H9 (cell line): ENCODE results near the gene TMEM234. TPM values are rescaled to one million over a fixed set of nuclear protein-coding genes. Genes with fewer than 3 reads are reported as not detected.

ENCODE experiments used
- DNase-seq: peaks from one replicate; pipeline ENCODE4 v3.0.0-alpha.2; 2017
- H2AFZ ChIP-seq: one replicate; pipeline ENCODE4 v1.6.1; 2013; ENCODE audit warnings: mild to moderate bottlenecking, low read length, control low read depth, moderate library complexity
- H2AK5ac ChIP-seq: 2 replicates; pipeline ENCODE4 v1.6.1; 2013; ENCODE audit warnings: low read length, control low read depth, mixed read lengths; ENCODE audit not compliant: insufficient read length
- H2BK120ac ChIP-seq: one replicate; pipeline ENCODE4 v1.6.1; 2013; ENCODE audit warnings: low read depth, mild to moderate bottlenecking, low read length, control low read depth, inconsistent platforms; ENCODE audit not compliant: poor library complexity, severe bottlenecking
- H2BK12ac ChIP-seq: 2 replicates; pipeline ENCODE4 v1.6.1; 2013; ENCODE audit warnings: low read length, control low read depth, mixed read lengths, low read depth; ENCODE audit not compliant: insufficient read length
- H2BK15ac ChIP-seq: 2 replicates; pipeline ENCODE4 v1.6.1; 2013; ENCODE audit warnings: low read depth, low read length, control low read depth
- H2BK20ac ChIP-seq: one replicate; pipeline ENCODE4 v1.6.1; 2013; ENCODE audit warnings: low read depth, mild to moderate bottlenecking, low read length, control low read depth, inconsistent platforms; ENCODE audit not compliant: poor library complexity, severe bottlenecking
- H2BK5ac ChIP-seq: 2 replicates; pipeline ENCODE4 v1.6.1; 2013; ENCODE audit warnings: low read length, control low read depth, mixed read lengths; ENCODE audit not compliant: insufficient read length
- H3K14ac ChIP-seq: 2 replicates; pipeline ENCODE4 v1.6.1; 2013; ENCODE audit warnings: low read length, control low read depth; ENCODE audit not compliant: insufficient read depth
- H3K18ac ChIP-seq: 2 replicates; pipeline ENCODE4 v1.6.1; 2013; ENCODE audit warnings: low read depth, mild to moderate bottlenecking, mixed read lengths, low read length, control low read depth; ENCODE audit not compliant: insufficient read length
- H3K23ac ChIP-seq: 2 replicates; pipeline ENCODE4 v1.6.1; 2013; ENCODE audit warnings: low read length, control low read depth, mixed read lengths, low read depth; ENCODE audit not compliant: insufficient read length
- H3K23me2 ChIP-seq: 2 replicates; pipeline ENCODE4 v1.6.1; 2013; ENCODE audit warnings: low read depth, mild to moderate bottlenecking, mixed read lengths, low read length, control low read depth; ENCODE audit not compliant: insufficient read length, poor library complexity, severe bottlenecking
- H3K27ac ChIP-seq: 2 replicates; pipeline ENCODE4 v1.5.1; 2013; ENCODE audit warnings: low read length, control low read depth, mixed read lengths, low read depth; ENCODE audit not compliant: insufficient read length
- H3K27me3 ChIP-seq: 2 replicates; pipeline ENCODE4 v1.6.1; 2013; ENCODE audit warnings: low read length, control low read depth, inconsistent platforms; ENCODE audit not compliant: insufficient read depth
- H3K4ac ChIP-seq: 2 replicates; pipeline ENCODE4 v1.6.1; 2013; ENCODE audit warnings: low read depth, mild to moderate bottlenecking, control low read depth, inconsistent platforms, low read length, moderate library complexity
- H3K4me1 ChIP-seq: 2 replicates; pipeline ENCODE4 v1.6.1; 2013; ENCODE audit warnings: low read length, control low read depth, inconsistent platforms; ENCODE audit not compliant: insufficient read depth
- H3K4me2 ChIP-seq: 2 replicates; pipeline ENCODE4 v1.6.1; 2013; ENCODE audit warnings: low read length, control low read depth, mixed read lengths; ENCODE audit not compliant: insufficient read length, insufficient read depth
- H3K56ac ChIP-seq: 2 replicates; pipeline ENCODE4 v1.6.1; 2013; ENCODE audit warnings: low read depth, mild to moderate bottlenecking, mixed read lengths, low read length, control low read depth; ENCODE audit not compliant: insufficient read length
- H3K79me1 ChIP-seq: 2 replicates; pipeline ENCODE4 v1.6.1; 2013; ENCODE audit warnings: low read depth, mild to moderate bottlenecking, moderate library complexity, low read length, control low read depth, inconsistent platforms; ENCODE audit not compliant: insufficient read depth, poor library complexity, severe bottlenecking
- H3K79me2 ChIP-seq: 2 replicates; pipeline ENCODE4 v1.6.1; 2013; ENCODE audit warnings: low read length, control low read depth, inconsistent platforms; ENCODE audit not compliant: insufficient read depth
- H3K9ac ChIP-seq: 2 replicates; pipeline ENCODE4 v1.6.1; 2013; ENCODE audit warnings: low read length, control low read depth, mixed read lengths; ENCODE audit not compliant: insufficient read length; ENCODE audit errors: extremely low read depth
- H3K9me3 ChIP-seq: one replicate; pipeline ENCODE4 v1.6.1; 2013; ENCODE audit warnings: low read depth, low read length, inconsistent platforms; ENCODE audit not compliant: control insufficient read depth
- H3T11ph ChIP-seq: one replicate; pipeline ENCODE4 v1.6.1; 2013; ENCODE audit warnings: mild to moderate bottlenecking, low read length, control low read depth, inconsistent platforms
- H4K20me1 ChIP-seq: one replicate; pipeline ENCODE4 v1.6.1; 2013; ENCODE audit not compliant: control insufficient read depth, insufficient read length, insufficient read depth
- H4K5ac ChIP-seq: 2 replicates; pipeline ENCODE4 v1.6.1; 2013; ENCODE audit warnings: low read depth, mild to moderate bottlenecking, mixed read lengths, low read length, control low read depth; ENCODE audit not compliant: insufficient read length
- H4K8ac ChIP-seq: replicated peaks from 2 replicates; pipeline ENCODE4 v1.6.1; 2013; ENCODE audit warnings: low read length, control low read depth, mixed read lengths, low read depth; ENCODE audit not compliant: insufficient read length
- H4K91ac ChIP-seq: 2 replicates; pipeline ENCODE4 v1.6.1; 2013; ENCODE audit warnings: low read depth, mild to moderate bottlenecking, moderate library complexity, mixed read lengths, low read length, control low read depth; ENCODE audit not compliant: insufficient read length
- H3K27ac Mint-ChIP-seq, 3 experiments: 2 replicates in 2 of 3; 3 replicates in 1 of 3; pipeline ENCODE4 v1.8.0; 2020 to 2021; ENCODE audit warnings: mixed read lengths in 3 of 3, mild to moderate bottlenecking in 1 of 3, moderate library complexity in 1 of 3
- H3K27me3 Mint-ChIP-seq: 2 replicates; pipeline ENCODE4 v1.8.0; 2021; ENCODE audit warnings: low read depth, mild to moderate bottlenecking, moderate library complexity, mixed read lengths
- H3K36me3 Mint-ChIP-seq, 3 experiments: 2 replicates in 2 of 3; 3 replicates in 1 of 3; pipeline ENCODE4 v1.8.0; 2020 to 2021; ENCODE audit warnings: low read depth in 3 of 3, mixed read lengths in 3 of 3; ENCODE audit not compliant: insufficient read depth in 1 of 3
- H3K4me1 Mint-ChIP-seq, 2 experiments: 2 replicates each; pipeline ENCODE4 v1.8.0; 2020; ENCODE audit warnings: mixed read lengths in 2 of 2
- H3K4me3 Mint-ChIP-seq, 2 experiments: 2 replicates in 1 of 2; 3 replicates in 1 of 2; pipeline ENCODE4 v1.8.0; 2020 to 2021; ENCODE audit warnings: mild to moderate bottlenecking in 2 of 2, mixed read lengths in 2 of 2, moderate library complexity in 1 of 2
- H3K9me3 Mint-ChIP-seq, 2 experiments: 2 replicates in 1 of 2; 3 replicates in 1 of 2; pipeline ENCODE4 v1.8.0; 2020; ENCODE audit warnings: mild to moderate bottlenecking in 2 of 2, mixed read lengths in 2 of 2, moderate library complexity in 1 of 2
- WGBS: extraction: QIAGEN DNeasy Blood & Tissue Kit; methylation state at CpG from one replicate; pipeline ENCODE4 v1.1.7; 2013; ENCODE audit warnings: missing lambda C conversion rate, low lambda C conversion rate, mixed read lengths; ENCODE audit not compliant: insufficient read length; ENCODE audit errors: extremely low coverage; 5-methylcytosine and 5-hydroxymethylcytosine counted together
- total RNA-seq: library from RNA; stranded (reverse); gene quantifications from 2 replicates; pipeline ENCODE4 v1.2.1, GENCODE V29; 2021
- TF ChIP-seq, protein P1 (sequence below): fragments of 200-600 bp; sonication (generic); conservative IDR thresholded peaks from 3 replicates; pipeline ENCODE4 v1.8.0; 2021; ENCODE audit warnings: antibody characterized with exemption, mild to moderate bottlenecking

The TMEM234 gene
- total RNA-seq, 1 experiment from 2014 or later, result 19.7 TPM

GRCh38 chr1:32192220-32192948 is 29.8 kb downstream of the TMEM234 start:
- H3K27ac Mint-ChIP-seq, result no peak overlapping the region
- Histone ChIP-seq H3K27me3 (no peaks in the 10 kb centered on the region), H3K23ac (no peak overlapping the region), H3T11ph (no peak overlapping the region), H4K8ac (no peak overlapping the region), H2BK120ac (no peak overlapping the region), H2BK20ac (no peak overlapping the region), H3K79me2 (no peaks in the 10 kb centered on the region), H4K5ac (no peak overlapping the region), H3K23me2 (no peaks in the 10 kb centered on the region), H3K79me1 (peaks cover 3% of the 10 kb centered on the region), H3K18ac (no peak overlapping the region), H4K91ac (no peak overlapping the region), H2BK5ac (no peak overlapping the region), H3K9ac (no peak overlapping the region), H4K20me1 (no peaks in the 10 kb centered on the region), H3K9me3 (no peaks in the 10 kb centered on the region), H2AK5ac (no peak overlapping the region), H3K4ac (no peak overlapping the region), H2BK12ac (no peak overlapping the region), H2AFZ (no peak overlapping the region), H3K27ac (no peak overlapping the region), H2BK15ac (no peak overlapping the region), H3K4me2 (no peak overlapping the region), H3K56ac (no peak overlapping the region), H3K14ac (no peak overlapping the region), H3K4me1 (no peaks in the 10 kb centered on the region)
- H3K36me3 Mint-ChIP-seq, result peaks cover 69 to 98% (median 96%) of the 10 kb centered on the region in 3 experiments; a peak in 6 of 7 replicates
- H3K4me1 Mint-ChIP-seq, result 0 out of 4 replicates have a peak, but pooled peaks cover 0 to under 1% of the 10 kb centered on the region in 2 experiments
- whole genome bisulfite sequencing, result no CpG with 5 or more reads among the region's 8 CpGs
- H3K9me3 Mint-ChIP-seq, result no peaks in the 10 kb centered on the region
- H3K4me3 Mint-ChIP-seq, result no peak overlapping the region
- H3K27me3 Mint-ChIP-seq, result no peaks in the 10 kb centered on the region
- no peak for DNase-seq
- TF ChIP-seq, protein P1, sequence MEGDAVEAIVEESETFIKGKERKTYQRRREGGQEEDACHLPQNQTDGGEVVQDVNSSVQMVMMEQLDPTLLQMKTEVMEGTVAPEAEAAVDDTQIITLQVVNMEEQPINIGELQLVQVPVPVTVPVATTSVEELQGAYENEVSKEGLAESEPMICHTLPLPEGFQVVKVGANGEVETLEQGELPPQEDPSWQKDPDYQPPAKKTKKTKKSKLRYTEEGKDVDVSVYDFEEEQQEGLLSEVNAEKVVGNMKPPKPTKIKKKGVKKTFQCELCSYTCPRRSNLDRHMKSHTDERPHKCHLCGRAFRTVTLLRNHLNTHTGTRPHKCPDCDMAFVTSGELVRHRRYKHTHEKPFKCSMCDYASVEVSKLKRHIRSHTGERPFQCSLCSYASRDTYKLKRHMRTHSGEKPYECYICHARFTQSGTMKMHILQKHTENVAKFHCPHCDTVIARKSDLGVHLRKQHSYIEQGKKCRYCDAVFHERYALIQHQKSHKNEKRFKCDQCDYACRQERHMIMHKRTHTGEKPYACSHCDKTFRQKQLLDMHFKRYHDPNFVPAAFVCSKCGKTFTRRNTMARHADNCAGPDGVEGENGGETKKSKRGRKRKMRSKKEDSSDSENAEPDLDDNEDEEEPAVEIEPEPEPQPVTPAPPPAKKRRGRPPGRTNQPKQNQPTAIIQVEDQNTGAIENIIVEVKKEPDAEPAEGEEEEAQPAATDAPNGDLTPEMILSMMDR, result no peak
